ENCODE results near the gene CD2AP.

CD2AP gene

GRCh38 chr6:47524136-47524845 is 46.7 kb downstream of the CD2AP start:
- Histone ChIP-seq H3K4me3 (ENCODE audit: low read depth, low read length) (no peak overlapping the region), H3K9me3 (no peaks in the 10 kb centered on the region), H3K36me3 (no peaks in the 10 kb centered on the region), H3K4me1 (no peaks in the 10 kb centered on the region), H3K27me3 (no peaks in the 10 kb centered on the region)
- no peak for DNase-seq
- TF ChIP-seq CTCF (IDR thresholded peaks at IDR 0.05; ENCODE audit: low read depth, low read length): no peak

- Histone ChIP-seq H3K36me3 (no peaks in the 10 kb centered on the region), H3K4me1 (no peaks in the 10 kb centered on the region), H3K4me3 (ENCODE audit: low read depth, low read length) (no peak overlapping the region), H3K9me3 (no peaks in the 10 kb centered on the region), H3K27me3 (no peaks in the 10 kb centered on the region)
- no peak for TF ChIP-seq CTCF (IDR thresholded peaks at IDR 0.05; ENCODE audit: low read depth, low read length)
- no peak for DNase-seq
These were observed 47.9 kb downstream of the CD2AP start for GRCh38 chr6:47525330-47526057.

- TF ChIP-seq CTCF (IDR thresholded peaks at IDR 0.05; ENCODE audit: low read depth, low read length): no peak
- Histone ChIP-seq H3K4me3 (ENCODE audit: low read depth, low read length) (no peak overlapping the region), H3K27me3 (no peaks in the 10 kb centered on the region), H3K4me1 (no peaks in the 10 kb centered on the region), H3K36me3 (no peaks in the 10 kb centered on the region), H3K9me3 (no peaks in the 10 kb centered on the region)
- no peak for DNase-seq
These were observed 49.7 kb downstream of the CD2AP start for GRCh38 chr6:47527274-47527673.

GRCh38 chr6:47529734-47530133 is 52.1 kb downstream of the CD2AP start:
- Histone ChIP-seq H3K4me3 (ENCODE audit: low read depth, low read length) (no peak overlapping the region), H3K36me3 (peaks cover 5% of the 10 kb centered on the region; the same call in 1 of the 2 replicates), H3K4me1 (no peaks in the 10 kb centered on the region), H3K27me3 (no peaks in the 10 kb centered on the region), H3K9me3 (no peaks in the 10 kb centered on the region)
- DNase-seq: no peak
- TF ChIP-seq CTCF (IDR thresholded peaks at IDR 0.05; ENCODE audit: low read depth, low read length): no peak

GRCh38 chr6:47532981-47533585 is 55.5 kb downstream of the CD2AP start:
- Histone ChIP-seq H3K9me3 (no peaks in the 10 kb centered on the region), H3K27me3 (no peaks in the 10 kb centered on the region), H3K4me1 (no peaks in the 10 kb centered on the region), H3K4me3 (ENCODE audit: low read depth, low read length) (no peak overlapping the region), H3K36me3 (peaks cover 5% of the 10 kb centered on the region; the same call in 1 of the 2 replicates)
- no peak for TF ChIP-seq CTCF (IDR thresholded peaks at IDR 0.05; ENCODE audit: low read depth, low read length)
- no peak for DNase-seq
